AG04450 (cell line): ENCODE measurements around the gene CCDC51. TPM values are rescaled to one million over a fixed set of nuclear protein-coding genes. Genes with fewer than 3 reads are reported as not detected.

Experiments used
- CTCF ChIA-PET: fragments of 300-600, 350-600 bp; formaldehyde crosslinking; extraction: SDS; loops from one replicate; lab custom pipeline; 2022; ENCODE audit warnings: antibody characterized with exemption, inconsistent platforms; lab: Charles Lee
- POLR2A ChIA-PET: fragments of 350-600 bp; formaldehyde crosslinking; extraction: SDS; loops from one replicate; lab custom pipeline; 2021; ENCODE audit warnings: antibody characterized with exemption, inconsistent platforms; lab: Yijun Ruan, JAX
- DNase-seq: peaks from one replicate; pipeline ENCODE4 v3.0.0-alpha.2; 2011; ENCODE audit warnings: low read depth, low spot score
- H3K27ac ChIP-seq: one replicate; pipeline ENCODE4 v1.5.1; 2012; ENCODE audit warnings: low read depth, low read length, control low read depth
- H3K27me3 ChIP-seq: one replicate; pipeline ENCODE4 v1.6.0; 2012; ENCODE audit warnings: low read length; ENCODE audit not compliant: control insufficient read depth, insufficient read depth
- H3K4me3 ChIP-seq: 2 replicates; pipeline ENCODE4 v1.5.1; 2011; ENCODE audit warnings: mild to moderate bottlenecking, low read depth, low read length, control low read depth
- H3K9me3 ChIP-seq: 2 replicates; pipeline ENCODE4 v1.5.1; 2012; ENCODE audit warnings: low read length; ENCODE audit not compliant: control insufficient read depth, insufficient read depth
- polyA plus RNA-seq: library from polyadenylated mRNA; depleted of rRNA; stranded (reverse); fragments of >200 nt; gene quantifications from 2 replicates; pipeline ENCODE4 v1.2.3, GENCODE V29; 2011
- TF ChIP-seq, protein P1 (sequence below): IDR thresholded peaks from 2 replicates; pipeline ENCODE4 v1.5.1; 2011; ENCODE audit warnings: low read depth, low read length, control low read depth, inconsistent platforms

Gene CCDC51
- polyA plus RNA-seq, 1 experiment: 9.5 TPM

DNA sequence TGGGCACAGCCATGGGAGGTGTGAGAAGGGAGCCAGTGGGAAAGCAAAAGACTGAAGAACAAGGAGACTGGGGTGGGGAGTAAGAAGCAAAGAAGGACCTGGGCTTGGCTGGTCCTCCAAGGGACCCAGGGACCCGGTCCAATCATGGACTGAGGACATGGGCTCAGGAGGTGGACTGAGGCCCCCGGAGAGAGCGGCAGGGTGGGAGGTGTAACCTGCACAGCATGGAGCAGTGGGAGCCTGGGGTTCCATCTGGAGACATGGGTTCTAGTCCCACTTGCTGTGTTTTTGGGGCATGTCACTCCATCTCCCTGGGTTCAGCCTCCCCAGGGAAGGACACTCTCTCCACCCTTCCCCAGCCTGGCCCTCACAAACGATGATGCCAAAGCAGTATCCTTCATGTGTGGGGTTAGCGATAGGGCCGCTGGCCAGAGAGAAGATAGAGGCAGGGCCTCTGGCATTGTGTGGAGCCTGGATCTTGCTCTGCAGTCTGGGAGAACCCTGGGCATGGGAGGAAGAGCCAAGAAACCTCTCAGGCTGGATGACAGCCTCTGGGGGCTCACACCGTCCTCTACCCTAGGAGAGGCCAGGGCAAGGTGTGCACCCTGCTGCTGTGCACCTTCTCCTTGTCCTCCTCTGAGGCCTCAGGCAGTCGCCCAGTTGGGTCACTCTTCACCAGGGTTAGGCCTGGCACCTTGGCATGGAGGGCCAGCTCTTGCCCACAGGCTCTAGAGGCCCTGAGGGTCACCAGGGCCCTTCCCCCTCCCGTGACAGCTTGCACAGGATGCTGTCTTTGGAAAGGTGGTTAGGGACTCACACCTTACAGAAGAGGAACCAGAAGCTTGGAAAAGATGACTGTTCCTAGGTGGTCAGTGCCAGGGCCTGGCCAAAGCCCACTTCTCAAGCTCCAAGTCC, 41.9 kb downstream of the CCDC51 start:
- Histone ChIP-seq H3K27me3 (peaks cover 7% of the 10 kb centered on the region), H3K4me3 (no peak overlapping the region), H3K9me3 (no peaks in the 10 kb centered on the region), H3K27ac (no peak overlapping the region)
- TF ChIP-seq, protein P1, sequence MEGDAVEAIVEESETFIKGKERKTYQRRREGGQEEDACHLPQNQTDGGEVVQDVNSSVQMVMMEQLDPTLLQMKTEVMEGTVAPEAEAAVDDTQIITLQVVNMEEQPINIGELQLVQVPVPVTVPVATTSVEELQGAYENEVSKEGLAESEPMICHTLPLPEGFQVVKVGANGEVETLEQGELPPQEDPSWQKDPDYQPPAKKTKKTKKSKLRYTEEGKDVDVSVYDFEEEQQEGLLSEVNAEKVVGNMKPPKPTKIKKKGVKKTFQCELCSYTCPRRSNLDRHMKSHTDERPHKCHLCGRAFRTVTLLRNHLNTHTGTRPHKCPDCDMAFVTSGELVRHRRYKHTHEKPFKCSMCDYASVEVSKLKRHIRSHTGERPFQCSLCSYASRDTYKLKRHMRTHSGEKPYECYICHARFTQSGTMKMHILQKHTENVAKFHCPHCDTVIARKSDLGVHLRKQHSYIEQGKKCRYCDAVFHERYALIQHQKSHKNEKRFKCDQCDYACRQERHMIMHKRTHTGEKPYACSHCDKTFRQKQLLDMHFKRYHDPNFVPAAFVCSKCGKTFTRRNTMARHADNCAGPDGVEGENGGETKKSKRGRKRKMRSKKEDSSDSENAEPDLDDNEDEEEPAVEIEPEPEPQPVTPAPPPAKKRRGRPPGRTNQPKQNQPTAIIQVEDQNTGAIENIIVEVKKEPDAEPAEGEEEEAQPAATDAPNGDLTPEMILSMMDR: no peak
- ChIA-PET CTCF (interaction anchor here (7.6 kb wide), 1 partner anchor 36 kb away, joined by 402 read pairs; the partner anchor contains the start of genes CCDC51, PLXNB1 and TMA7), POLR2A (no interaction called here)
- no peak for DNase-seq

- Histone ChIP-seq H3K27ac (no peak overlapping the region), H3K4me3 (no peak overlapping the region), H3K9me3 (no peaks in the 10 kb centered on the region), H3K27me3 (peaks cover 10% of the 10 kb centered on the region)
- no peak for DNase-seq
- POLR2A ChIA-PET: no interaction called here
- CTCF ChIA-PET: interaction anchor here (2.2 kb wide), 1 partner anchor 41 kb away, joined by 9 read pairs; no protein-coding TSS in a partner anchor
- TF ChIP-seq, protein P1: no peak
Measured at GRCh38 chr3:48395714-48396113, 44.2 kb downstream of the CCDC51 start.

DNA sequence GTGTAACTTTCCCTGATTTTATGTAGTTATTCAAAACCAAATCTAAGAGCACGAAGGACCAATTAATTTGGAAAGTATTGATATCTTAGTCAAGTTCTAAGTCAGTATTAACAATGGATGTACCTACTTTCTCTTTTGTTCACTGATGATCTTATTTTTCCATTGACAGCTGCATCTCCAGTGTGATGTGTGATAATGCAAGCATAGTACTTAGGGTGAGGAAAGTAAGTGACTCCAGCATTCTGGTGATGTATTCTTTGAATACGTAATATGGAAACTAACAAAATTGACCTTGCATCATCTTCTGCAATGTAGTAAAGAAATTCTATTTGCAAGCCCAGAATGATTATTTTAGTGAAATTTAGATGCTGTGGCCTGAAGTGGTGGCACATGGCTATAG, 45.5 kb downstream of the CCDC51 start:
- no peak for DNase-seq
- H3K4me3 ChIP-seq: no peak overlapping the region
- ChIA-PET POLR2A (no interaction called here), CTCF (interaction anchor here (2.2 kb wide), 1 partner anchor 42 kb away, joined by 8 read pairs; no protein-coding TSS in a partner anchor)
- H3K27me3 ChIP-seq: peaks cover 10% of the 10 kb centered on the region
- no peak overlapping the region for H3K27ac ChIP-seq
- TF ChIP-seq, protein P1: no peak
- no peaks in the 10 kb centered on the region for H3K9me3 ChIP-seq

- DNase-seq: no peak
- ChIA-PET POLR2A (no interaction called here), CTCF (interaction anchor here (3.4 kb wide), 1 partner anchor 12 kb away, joined by 17 read pairs; no protein-coding TSS in a partner anchor)
- Histone ChIP-seq H3K4me3 (no peak overlapping the region), H3K9me3 (no peaks in the 10 kb centered on the region), H3K27me3 (peaks cover 26% of the 10 kb centered on the region), H3K27ac (no peak overlapping the region)
- TF ChIP-seq, protein P1: no peak
Measured at GRCh38 chr3:48388966-48389365, 51.0 kb downstream of the CCDC51 start.

DNA sequence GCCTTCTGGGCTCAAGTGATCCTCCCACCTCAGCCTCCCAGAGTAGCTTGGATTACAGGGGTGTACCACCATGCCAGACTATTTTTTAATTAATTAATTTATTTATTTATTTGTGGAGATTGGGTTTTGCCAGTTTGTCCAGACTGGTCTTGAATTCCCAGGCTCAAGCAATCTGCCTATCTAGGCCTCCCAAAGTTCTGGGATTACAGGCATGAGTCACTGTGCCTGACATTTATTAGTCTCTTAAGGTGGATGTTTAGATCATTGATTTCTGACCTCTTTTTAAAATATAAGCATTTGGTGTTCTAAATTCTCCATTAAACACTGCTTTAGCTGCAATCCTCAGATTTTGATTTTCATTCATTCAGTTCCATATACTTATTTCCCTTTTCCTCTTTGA, 52.3 kb downstream of the CCDC51 start:
- ChIA-PET POLR2A (no interaction called here), CTCF (interaction anchor here (0.6 to 3.4 kb wide), 3 partner anchors 13 to 600 kb away, joined by 3 to 17 read pairs (median 12); no protein-coding TSS in a partner anchor)
- TF ChIP-seq, protein P1: no peak
- no peak for DNase-seq
- H3K9me3 ChIP-seq: no peaks in the 10 kb centered on the region
- H3K27ac ChIP-seq: no peak overlapping the region
- H3K4me3 ChIP-seq: no peak overlapping the region
- peaks cover 26% of the 10 kb centered on the region for H3K27me3 ChIP-seq
